Ramos (cell line): ENCODE data around the gene SMIM24.

Experiments
- in situ Hi-C: fragments of 300-500 bp; cut with MboI; formaldehyde crosslinking; loops from one replicate; pipeline ENCODE4 v1.14.3; 2022; ENCODE audit warnings: low sequenced_read_pairs; ENCODE audit not compliant: unreplicated experiment

SMIM24 gene

GRCh38 chr19:3476830-3477229, 3.5 kb downstream of the SMIM24 start:
- in situ Hi-C loops = no loop called here

- in situ Hi-C loops = no loop called here
These were observed 4.9 kb downstream of the SMIM24 start for GRCh38 chr19:3475449-3475848.

GRCh38 chr19:3474614-3475013, 5.7 kb downstream of the SMIM24 start:
- in situ Hi-C loops = loop anchor here (5.0 kb wide), 1 partner anchor 147 kb away; no protein-coding TSS in a partner anchor

GRCh38 chr19:3474010-3474409, 6.3 kb downstream of the SMIM24 start:
- in situ Hi-C loops = loop anchor here (5.0 kb wide), 1 partner anchor 147 kb away; no protein-coding TSS in a partner anchor

GRCh38 chr19:3471954-3472655, 8.2 kb downstream of the SMIM24 start:
- in situ Hi-C loops = loop anchor here (5.0 kb wide), 1 partner anchor 145 kb away; no protein-coding TSS in a partner anchor

GRCh38 chr19:3470500-3471128, 9.7 kb downstream of the SMIM24 start:
- in situ Hi-C loops = loop anchor here (5.0 kb wide), 1 partner anchor 143 kb away; no protein-coding TSS in a partner anchor

GRCh38 chr19:3469638-3470499, 10.5 kb downstream of the SMIM24 start:
- in situ Hi-C loops = loop anchor here (5.0 kb wide), 1 partner anchor 143 kb away; no protein-coding TSS in a partner anchor

- in situ Hi-C loops = no loop called here
These were observed 12.1 kb downstream of the SMIM24 start for GRCh38 chr19:3468211-3468610.

GRCh38 chr19:3467437-3468198, 12.7 kb downstream of the SMIM24 start:
- in situ Hi-C loops = no loop called here

GRCh38 chr19:3466635-3467034, 13.7 kb downstream of the SMIM24 start:
- in situ Hi-C loops = no loop called here

GRCh38 chr19:3465552-3465951, 14.8 kb downstream of the SMIM24 start:
- in situ Hi-C loops = no loop called here

- in situ Hi-C loops = no loop called here
These were observed 15.6 kb downstream of the SMIM24 start for GRCh38 chr19:3464587-3465235.

- in situ Hi-C loops = no loop called here
These were observed 16.4 kb downstream of the SMIM24 start for GRCh38 chr19:3463714-3464586.

- in situ Hi-C loops = no loop called here
These were observed 17.2 kb downstream of the SMIM24 start for GRCh38 chr19:3462991-3463713.

GRCh38 chr19:3459965-3460582, 20.3 kb downstream of the SMIM24 start:
- in situ Hi-C loops = no loop called here

GRCh38 chr19:3459089-3459881, 21.0 kb downstream of the SMIM24 start:
- in situ Hi-C loops = no loop called here
